Smooth muscle cell (in vitro differentiated cells): ENCODE data around the gene BSPRY. TPM values are rescaled to one million over a fixed set of nuclear protein-coding genes. Genes with fewer than 3 reads are reported as not detected.

ENCODE experiments used
- DNase-seq: peaks from one replicate; lab custom pipeline; 2025; ENCODE audit not compliant: unreplicated experiment; lab: John Stamatoyannopoulos, UW
- H2AFZ ChIP-seq: fragments of 200-600 bp; sonication (generic); 2 replicates; pipeline ENCODE4 v1.6.0; 2016; ENCODE audit warnings: antibody characterized with exemption, low read depth, mild to moderate bottlenecking
- H3F3A ChIP-seq: fragments of 200-600 bp; sonication (generic); 2 replicates; pipeline ENCODE4 v1.6.0; 2017; ENCODE audit warnings: antibody characterized with exemption, low read depth
- H3K27ac ChIP-seq: fragments of 200-600 bp; sonication (generic); 2 replicates; pipeline ENCODE4 v1.5.1; 2016; ENCODE audit warnings: low read depth, mild to moderate bottlenecking
- H3K27me3 ChIP-seq: fragments of 200-600 bp; sonication (generic); 2 replicates; pipeline ENCODE4 v1.6.1; 2016; ENCODE audit warnings: low read depth, mild to moderate bottlenecking
- H3K36me3 ChIP-seq: fragments of 200-600 bp; sonication (generic); 2 replicates; pipeline ENCODE4 v1.5.1; 2016; ENCODE audit warnings: low read depth
- H3K4me1 ChIP-seq: fragments of 200-600 bp; sonication (generic); 2 replicates; pipeline ENCODE4 v1.5.1; 2016; ENCODE audit warnings: low read depth
- H3K4me2 ChIP-seq: fragments of 200-600 bp; sonication (generic); 2 replicates; pipeline ENCODE4 v1.6.0; 2016; ENCODE audit warnings: mild to moderate bottlenecking
- H3K4me3 ChIP-seq: fragments of 200-600 bp; sonication (generic); 2 replicates; pipeline ENCODE4 v1.5.1; 2016; ENCODE audit warnings: mild to moderate bottlenecking
- H3K79me2 ChIP-seq: fragments of 200-600 bp; sonication (generic); 2 replicates; pipeline ENCODE4 v1.6.0; 2016; ENCODE audit warnings: low read depth, mild to moderate bottlenecking
- H3K9ac ChIP-seq: fragments of 200-600 bp; sonication (generic); 2 replicates; pipeline ENCODE4 v1.6.0; 2016; ENCODE audit warnings: low read depth
- H3K9me3 ChIP-seq: fragments of 200-600 bp; sonication (generic); replicated peaks from 2 replicates; pipeline ENCODE4 v1.5.1; 2016; ENCODE audit warnings: low read depth
- H4K20me1 ChIP-seq: fragments of 200-600 bp; sonication (generic); 2 replicates; pipeline ENCODE4 v1.6.0; 2016; ENCODE audit warnings: low read depth
- CTCF ChIP-seq: fragments of 200-600 bp; sonication (generic); IDR thresholded peaks from 2 replicates; pipeline ENCODE4 v1.5.1; 2017; ENCODE audit warnings: borderline replicate concordance, mild to moderate bottlenecking, antibody characterized with exemption; ENCODE audit not compliant: insufficient read depth, poor library complexity, severe bottlenecking
- WGBS: methylation state at CpG from one replicate; pipeline ENCODE4 v1.1.7; 2016; ENCODE audit warnings: low lambda C conversion rate; 5-methylcytosine and 5-hydroxymethylcytosine counted together
- polyA plus RNA-seq: library from polyadenylated mRNA; unstranded; fragments of >200 nt; fragmentation: Nextera tagmentation; extraction: Ambion mirVana; gene quantifications from 2 replicates; pipeline ENCODE4 v1.2.1, GENCODE V29; 2016
- total RNA-seq: library from RNA; depleted of rRNA; stranded (reverse); fragments of >200 nt; gene quantifications from 2 replicates; pipeline ENCODE4 v1.2.3, GENCODE V29; 2014

Gene BSPRY
- total and polyA plus RNA-seq, 2 experiments from 2014 or later: 0.27 to 0.36 TPM

- no peak for TF ChIP-seq CTCF
- WGBS: 89% methylated on average over 1 of the region's 1 CpG
- H3K9me3 ChIP-seq: no peaks in the 10 kb centered on the region
These were observed 3.1 kb downstream of the BSPRY start for GRCh38 chr9:113352411-113352810.

GRCh38 chr9:113355040-113355596 lies 5.8 kb downstream of the BSPRY start:
- WGBS: 85% methylated on average over 4 of the region's 4 CpGs
- no peaks in the 10 kb centered on the region for H3F3A ChIP-seq
- no peaks in the 10 kb centered on the region for H4K20me1 ChIP-seq
- H3K4me2 ChIP-seq: no peak overlapping the region
- H3K9ac ChIP-seq: no peak overlapping the region
- no peak overlapping the region for H2AFZ ChIP-seq
- no peak for DNase-seq
- no peak for TF ChIP-seq CTCF
- peaks cover 20% of the 10 kb centered on the region for H3K27me3 ChIP-seq
- H3K36me3 ChIP-seq: no peaks in the 10 kb centered on the region
- H3K9me3 ChIP-seq: no peaks in the 10 kb centered on the region
- no peak overlapping the region for H3K27ac ChIP-seq
- H3K4me3 ChIP-seq: no peak overlapping the region
- H3K79me2 ChIP-seq: no peaks in the 10 kb centered on the region
- H3K4me1 ChIP-seq: no peaks in the 10 kb centered on the region

More at GRCh38 chr9:113352411-113352810, 3.1 kb downstream of the BSPRY start:
- no peak overlapping the region for H3K4me3 ChIP-seq
- no peak overlapping the region for H3K9ac ChIP-seq
- DNase-seq: no peak
- peaks cover 35% of the 10 kb centered on the region for H3K27me3 ChIP-seq
- H3K36me3 ChIP-seq: no peaks in the 10 kb centered on the region
- H3F3A ChIP-seq: no peaks in the 10 kb centered on the region
- no peaks in the 10 kb centered on the region for H4K20me1 ChIP-seq
- H2AFZ ChIP-seq: no peak overlapping the region
- no peak overlapping the region for H3K27ac ChIP-seq
- no peaks in the 10 kb centered on the region for H3K4me1 ChIP-seq
- no peak overlapping the region for H3K4me2 ChIP-seq
- H3K79me2 ChIP-seq: no peaks in the 10 kb centered on the region

- no peaks in the 10 kb centered on the region for H3K4me1 ChIP-seq
- H3K27me3 ChIP-seq: peaks cover 4% of the 10 kb centered on the region
- no peaks in the 10 kb centered on the region for H3K9me3 ChIP-seq
- H3K79me2 ChIP-seq: no peaks in the 10 kb centered on the region
- H3K27ac ChIP-seq: no peak overlapping the region
- H2AFZ ChIP-seq: no peak overlapping the region
- H4K20me1 ChIP-seq: no peaks in the 10 kb centered on the region
- no peak for DNase-seq
- no peak overlapping the region for H3K4me2 ChIP-seq
- H3K4me3 ChIP-seq: no peak overlapping the region
- no peak overlapping the region for H3K9ac ChIP-seq
- 94% methylated on average over 7 of the region's 7 CpGs for WGBS
- no peaks in the 10 kb centered on the region for H3K36me3 ChIP-seq
- TF ChIP-seq CTCF: no peak
- H3F3A ChIP-seq: no peaks in the 10 kb centered on the region
These were observed 7.4 kb downstream of the BSPRY start for GRCh38 chr9:113356686-113357292.

DNA sequence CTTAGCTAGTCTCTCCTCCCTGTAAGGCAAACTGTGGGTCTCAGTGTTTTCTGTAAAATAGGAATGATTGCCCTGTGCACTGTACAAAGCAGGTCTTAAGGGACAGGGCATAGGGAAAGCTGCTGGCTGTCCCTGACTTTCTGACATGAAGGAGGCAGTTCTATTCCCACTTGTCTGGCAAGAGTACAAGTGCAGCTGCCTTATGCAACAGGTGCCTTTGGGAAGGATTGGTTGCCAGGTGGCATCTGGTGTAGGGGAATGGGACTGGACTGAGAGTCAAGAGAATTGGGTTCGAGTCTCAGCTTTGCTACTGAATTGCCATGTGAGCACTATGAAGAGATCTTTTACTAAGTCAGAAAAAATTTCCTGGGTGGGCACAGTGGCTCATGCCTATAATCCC lies 10.0 kb downstream of the BSPRY start:
- Histone ChIP-seq H3K9ac (no peak overlapping the region), H3K27ac (no peak overlapping the region), H3K9me3 (no peaks in the 10 kb centered on the region), H3K79me2 (no peaks in the 10 kb centered on the region), H4K20me1 (no peaks in the 10 kb centered on the region), H3K4me3 (no peak overlapping the region), H2AFZ (no peak overlapping the region), H3K27me3 (no peaks in the 10 kb centered on the region), H3K4me2 (no peak overlapping the region), H3K4me1 (no peaks in the 10 kb centered on the region), H3K36me3 (no peaks in the 10 kb centered on the region), H3F3A (no peaks in the 10 kb centered on the region)
- no peak for TF ChIP-seq CTCF
- no peak for DNase-seq
- 100% methylated on average over 1 of the region's 1 CpG for WGBS
